Common myeloid progenitor, CD34-positive (primary cell): ENCODE data around the gene PCDH19.

Experiments used
- CTCF ChIA-PET: fragments of 350-600 bp; sonication (Branson Sonifier 250); formaldehyde crosslinking; loops from one replicate; lab custom pipeline; 2021; ENCODE audit warnings: antibody characterized with exemption; lab: Charles Lee
- POLR2A ChIA-PET: fragments of 350-600 bp; sonication (Branson Sonifier 250); formaldehyde crosslinking; loops from one replicate; lab custom pipeline; 2021; ENCODE audit warnings: antibody characterized with exemption; lab: Charles Lee
- DNase-seq, 3 donors: peaks; one replicate each; pipeline versions ENCODE4 v3.0.0 to v3.0.0-alpha.2; 2013
- H3K27ac ChIP-seq, 2 experiments: 1 replicate in 1 of 2; 2 replicates in 1 of 2; pipeline ENCODE4 v1.7.0; 2013; ENCODE audit warnings: inconsistent platforms in 2 of 2, low read length in 2 of 2, mild to moderate bottlenecking in 2 of 2, low read depth in 1 of 2, moderate library complexity in 1 of 2; ENCODE audit not compliant: severe bottlenecking in 2 of 2, insufficient read depth in 1 of 2, poor library complexity in 1 of 2
- H3K27me3 ChIP-seq, 5 experiments: replicated peaks in 2 of 5; 1 replicate in 3 of 5; 2 replicates in 2 of 5; pipeline versions ENCODE4 v1.6.1 to v1.7.0; 2013; ENCODE audit warnings: low read length in 4 of 5, mild to moderate bottlenecking in 2 of 5, moderate library complexity in 2 of 5, inconsistent platforms in 1 of 5; ENCODE audit not compliant: insufficient read depth in 5 of 5, control insufficient read depth in 4 of 5
- H3K36me3 ChIP-seq, 4 experiments: 1 replicate in 2 of 4; 2 replicates in 2 of 4; pipeline versions ENCODE4 v1.6.1 to v1.7.0; 2013; ENCODE audit warnings: low read length in 3 of 4, control low read depth in 1 of 4, mild to moderate bottlenecking in 1 of 4; ENCODE audit not compliant: control insufficient read depth in 4 of 4, insufficient read depth in 4 of 4
- H3K4me1 ChIP-seq, 4 experiments: 1 replicate in 3 of 4; 2 replicates in 1 of 4; pipeline versions ENCODE4 v1.6.1 to v1.7.1; 2013; ENCODE audit warnings: low read length in 3 of 4, mild to moderate bottlenecking in 3 of 4, control low read depth in 1 of 4, inconsistent platforms in 1 of 4, moderate library complexity in 1 of 4; ENCODE audit not compliant: control insufficient read depth in 4 of 4, insufficient read depth in 4 of 4; ENCODE audit errors: control extremely low read depth in 1 of 4
- H3K4me3 ChIP-seq, 7 experiments: 1 replicate in 4 of 7; 2 replicates in 3 of 7; pipeline versions ENCODE4 v1.5.1 to v1.7.0; 2013; ENCODE audit warnings: mild to moderate bottlenecking in 7 of 7, low read length in 6 of 7, moderate library complexity in 6 of 7, inconsistent platforms in 2 of 7, low read depth in 2 of 7, control low read depth in 1 of 7; ENCODE audit not compliant: insufficient read depth in 4 of 7, control insufficient read depth in 1 of 7; ENCODE audit errors: extremely low read depth in 1 of 7
- H3K9me3 ChIP-seq, 5 experiments: 1 replicate in 4 of 5; 2 replicates in 1 of 5; pipeline versions ENCODE4 v1.6.1 to v1.7.1; 2013; ENCODE audit warnings: low read length in 4 of 5, mild to moderate bottlenecking in 2 of 5, inconsistent platforms in 1 of 5, low read depth in 1 of 5, moderate library complexity in 1 of 5; ENCODE audit not compliant: control insufficient read depth in 4 of 5, insufficient read depth in 2 of 5; ENCODE audit errors: control extremely low read depth in 1 of 5
- WGBS: methylation state at CpG from one replicate; pipeline ENCODE4 v1.1.5; 2013; ENCODE audit not compliant: insufficient coverage; 5-methylcytosine and 5-hydroxymethylcytosine counted together

PCDH19 gene

GRCh38 chrX:100363896-100364295 lies 46.2 kb downstream of the PCDH19 start:
- Histone ChIP-seq H3K4me1 (no peaks in the 10 kb centered on the region), H3K36me3 (no peaks in the 10 kb centered on the region), H3K4me3 (no peak overlapping the region), H3K9me3 (no peaks in the 10 kb centered on the region), H3K27ac (no peak overlapping the region), H3K27me3 (peaks cover 0 to 23% (median 6%) of the 10 kb centered on the region in 5 experiments)
- ChIA-PET POLR2A (no interaction called here), CTCF (interaction anchor here (0.8 kb wide), 1 partner anchor 30 kb away, joined by 3 read pairs; no protein-coding TSS in a partner anchor)
- DNase-seq = no peak
- 45% methylated on average over 2 of the region's 3 CpGs for whole genome bisulfite sequencing

DNA sequence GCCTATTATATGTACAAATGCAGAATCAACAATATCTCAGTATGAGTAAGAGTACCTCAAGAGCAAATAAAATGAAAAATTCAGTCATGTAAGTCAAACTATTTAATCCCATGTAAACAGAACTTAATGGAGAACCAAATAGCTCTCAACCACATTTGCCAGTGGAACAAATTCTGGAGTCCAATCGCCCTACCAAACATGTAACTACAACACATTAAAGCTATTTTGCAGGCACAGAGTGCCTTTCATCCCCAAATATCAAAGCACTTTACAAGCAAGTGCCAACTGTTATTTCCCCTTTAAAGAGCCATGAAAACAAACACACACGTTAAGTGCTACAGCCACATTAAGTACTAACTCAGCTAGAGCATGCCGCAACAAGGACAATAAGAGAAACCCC lies 51.3 kb downstream of the PCDH19 start:
- Histone ChIP-seq H3K27me3 (peaks cover 0 to 8% (median 0%) of the 10 kb centered on the region in 5 experiments), H3K27ac (no peak overlapping the region), H3K9me3 (no peaks in the 10 kb centered on the region), H3K4me1 (no peaks in the 10 kb centered on the region), H3K36me3 (no peaks in the 10 kb centered on the region), H3K4me3 (no peak overlapping the region)
- CTCF ChIA-PET = no interaction called here
- DNase-seq = no peak
- 73% methylated on average over 3 of the region's 3 CpGs for WGBS
- POLR2A ChIA-PET = no interaction called here

DNA sequence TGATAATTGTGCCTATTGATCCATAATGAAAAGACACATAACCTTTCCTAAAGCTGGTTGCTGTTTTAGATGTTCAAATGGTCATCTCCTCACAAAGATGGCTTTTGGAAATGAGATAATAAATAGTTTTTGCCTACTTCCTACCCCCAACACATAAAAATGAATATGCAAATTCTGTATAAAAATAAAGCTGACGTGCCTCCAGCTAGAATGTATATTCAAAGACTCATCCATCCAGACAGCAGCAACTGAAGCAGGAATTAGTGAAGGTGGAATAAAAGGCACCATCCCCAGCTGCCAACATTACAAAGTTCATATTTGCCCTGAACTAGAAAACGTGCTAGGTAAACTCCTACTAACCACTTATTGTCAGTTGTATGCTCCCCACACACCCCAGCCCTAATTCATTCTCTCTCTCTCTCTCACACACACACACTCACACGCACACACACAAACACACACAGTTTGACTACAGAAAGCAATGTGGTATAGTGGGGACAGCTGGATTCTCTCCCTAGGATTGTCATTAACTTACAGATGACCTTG lies 53.6 kb downstream of the PCDH19 start:
- POLR2A ChIA-PET = no interaction called here
- Histone ChIP-seq H3K36me3 (no peaks in the 10 kb centered on the region), H3K27ac (no peak overlapping the region), H3K4me3 (no peak overlapping the region), H3K4me1 (no peaks in the 10 kb centered on the region), H3K9me3 (no peaks in the 10 kb centered on the region), H3K27me3 (peaks cover 0 to 7% (median 0%) of the 10 kb centered on the region in 5 experiments)
- DNase-seq = no peak
- 33% methylated on average over 1 of the region's 3 CpGs for WGBS
- CTCF ChIA-PET = no interaction called here

DNA sequence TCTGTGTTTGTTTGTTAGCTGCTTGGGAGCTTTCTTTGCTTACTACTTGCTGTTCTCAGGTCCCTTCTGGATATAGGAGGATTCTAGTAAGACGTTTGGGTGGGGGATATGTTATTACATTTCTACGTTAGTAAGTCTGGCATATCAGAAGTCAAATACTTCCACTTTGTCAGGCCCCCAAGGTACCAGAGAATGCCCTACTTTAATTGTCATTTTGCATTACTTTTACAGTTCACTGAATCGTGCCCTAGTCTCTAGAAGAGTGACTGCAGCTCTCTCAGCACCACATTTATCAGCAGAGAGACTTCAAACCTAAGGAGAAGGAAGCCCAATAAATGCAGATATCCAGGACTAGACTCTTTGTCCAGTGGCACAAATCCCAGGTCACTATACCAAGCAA lies 54.4 kb downstream of the PCDH19 start:
- no peaks in the 10 kb centered on the region for H3K9me3 ChIP-seq
- H3K27ac ChIP-seq = no peak overlapping the region
- no peak overlapping the region for H3K4me3 ChIP-seq
- no peaks in the 10 kb centered on the region for H3K4me1 ChIP-seq
- ChIA-PET POLR2A (no interaction called here), CTCF (no interaction called here)
- no peaks in the 10 kb centered on the region for H3K36me3 ChIP-seq
- DNase-seq = no peak
- H3K27me3 ChIP-seq = peaks cover 0 to 5% (median 0%) of the 10 kb centered on the region in 5 experiments
- WGBS = 65% methylated on average over 3 of the region's 3 CpGs

DNA sequence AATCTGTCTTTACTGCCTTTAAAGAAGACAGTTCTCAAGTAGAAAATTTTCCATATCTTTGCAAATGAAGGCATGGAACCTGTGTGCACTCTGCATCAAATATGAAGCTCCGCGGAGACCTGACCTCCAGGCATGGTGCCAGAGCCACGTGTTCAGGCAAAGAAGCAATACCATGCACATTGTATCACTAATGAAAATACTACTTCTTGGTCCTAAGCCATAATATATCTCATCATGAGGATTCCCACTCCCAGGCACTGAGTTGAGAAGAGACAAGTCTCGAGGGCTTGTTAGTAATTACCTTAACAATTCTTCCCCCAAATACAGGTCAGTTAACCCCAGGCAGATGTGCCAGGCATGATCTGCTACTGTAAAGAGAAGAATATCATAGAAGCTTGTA lies 56.7 kb downstream of the PCDH19 start:
- Histone ChIP-seq H3K4me3 (no peak overlapping the region), H3K4me1 (no peaks in the 10 kb centered on the region), H3K9me3 (no peaks in the 10 kb centered on the region), H3K27ac (no peak overlapping the region), H3K36me3 (no peaks in the 10 kb centered on the region), H3K27me3 (peaks cover 0 to 4% (median 0%) of the 10 kb centered on the region in 5 experiments)
- CTCF ChIA-PET = no interaction called here
- POLR2A ChIA-PET = no interaction called here
- DNase-seq = no peak
- 56% methylated on average over 4 of the region's 4 CpGs for WGBS

DNA sequence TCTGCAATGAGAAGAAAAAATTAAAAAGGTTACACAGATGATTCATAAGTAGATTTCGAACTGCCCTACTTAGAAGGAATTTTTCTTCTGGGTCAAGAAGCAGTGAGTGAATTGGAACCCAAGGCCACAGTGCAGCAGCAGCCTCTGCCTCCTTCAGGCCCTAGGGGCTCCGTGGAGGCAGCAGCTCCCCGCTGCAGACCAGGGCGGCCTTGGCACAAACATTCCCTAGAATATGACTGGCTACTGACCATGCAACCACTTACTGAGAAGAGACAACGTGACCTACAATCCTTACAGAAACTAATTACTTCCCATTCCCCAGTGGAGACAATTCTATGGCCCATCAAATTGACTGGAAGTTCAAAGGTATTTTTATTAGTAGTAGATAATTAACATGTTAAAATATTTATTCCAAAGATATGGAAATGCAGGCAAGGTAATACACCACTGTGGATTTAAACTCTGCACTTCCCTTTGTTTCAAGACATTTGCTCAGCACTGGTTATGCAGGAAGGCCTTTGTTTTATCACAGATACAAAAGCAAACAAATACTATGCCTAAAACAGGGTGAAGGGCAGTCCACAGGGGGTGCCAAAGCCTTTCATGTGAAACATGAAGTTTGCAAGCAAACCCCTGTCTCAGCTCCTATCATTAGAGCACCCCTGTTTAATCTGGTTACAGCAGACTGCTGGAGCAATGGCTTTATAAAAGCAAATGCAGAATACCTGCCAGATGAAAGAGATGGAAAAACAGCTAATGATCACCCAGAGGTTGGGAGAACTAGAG lies 59.2 kb downstream of the PCDH19 start:
- no peak overlapping the region for H3K4me3 ChIP-seq
- H3K4me1 ChIP-seq = no peaks in the 10 kb centered on the region
- ChIA-PET POLR2A (no interaction called here), CTCF (no interaction called here)
- 73% methylated on average over 4 of the region's 5 CpGs for WGBS
- peaks cover 0 to 4% (median 0%) of the 10 kb centered on the region in 5 experiments for H3K27me3 ChIP-seq
- H3K9me3 ChIP-seq = no peaks in the 10 kb centered on the region
- no peak overlapping the region for H3K27ac ChIP-seq
- H3K36me3 ChIP-seq = no peaks in the 10 kb centered on the region
- no peak for DNase-seq

DNA sequence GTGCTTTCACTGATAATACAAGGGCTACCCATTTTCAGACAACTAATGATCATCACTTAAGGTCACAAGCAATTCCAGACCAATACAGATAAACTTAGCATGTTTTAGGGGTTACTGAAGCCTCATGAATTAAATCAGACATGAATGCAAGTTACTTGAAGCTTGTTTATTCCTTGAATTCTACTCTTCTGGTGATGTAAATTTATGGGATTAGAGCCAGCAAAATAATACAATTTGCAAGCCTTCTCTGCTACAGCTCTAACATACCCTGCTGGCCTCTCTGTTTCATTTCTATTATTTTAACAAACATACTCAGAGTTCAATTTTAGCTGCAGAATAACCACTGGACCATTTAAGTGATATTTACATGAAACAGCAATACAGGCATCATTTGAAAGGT lies 60.7 kb downstream of the PCDH19 start:
- DNase-seq = no peak
- no peak overlapping the region for H3K4me3 ChIP-seq
- POLR2A ChIA-PET = no interaction called here
- H3K27me3 ChIP-seq = peaks cover 0 to 2% (median 0%) of the 10 kb centered on the region in 5 experiments
- H3K4me1 ChIP-seq = no peaks in the 10 kb centered on the region
- H3K36me3 ChIP-seq = no peaks in the 10 kb centered on the region
- CTCF ChIA-PET = no interaction called here
- no peaks in the 10 kb centered on the region for H3K9me3 ChIP-seq
- no peak overlapping the region for H3K27ac ChIP-seq
